Cardiac muscle cell (in vitro differentiated cells and primary cell): ENCODE results near the gene FAM219A. TPM values are rescaled to one million over a fixed set of nuclear protein-coding genes. Genes with fewer than 3 reads are reported as not detected.

Source experiments
- DNase-seq, 2 donors: peaks; one replicate each; pipeline versions ENCODE4 v3.0.0 to v3.0.0-alpha.2; 2010 to 2017; ENCODE audit warnings: low read depth in 1 of 2, low spot score in 1 of 2
- H3K27ac ChIP-seq: fragments of 200-600 bp; sonication (generic); 2 replicates; pipeline ENCODE4 v1.5.1; 2016
- H3K27me3 ChIP-seq: fragments of 200-600 bp; sonication (generic); 2 replicates; pipeline ENCODE4 v1.6.0; 2016; ENCODE audit warnings: control low read depth
- H3K36me3 ChIP-seq: fragments of 200-600 bp; sonication (generic); 2 replicates; pipeline ENCODE4 v1.5.1; 2016; ENCODE audit warnings: control low read depth
- H3K4me1 ChIP-seq: fragments of 200-600 bp; sonication (generic); 2 replicates; pipeline ENCODE4 v1.8.1; 2017; ENCODE audit warnings: low read depth, mild to moderate bottlenecking, mixed run types
- H3K4me3 ChIP-seq: fragments of 200-600 bp; sonication (generic); 2 replicates; pipeline ENCODE4 v1.5.1; 2016; ENCODE audit warnings: mild to moderate bottlenecking
- H3K9me3 ChIP-seq: fragments of 200-600 bp; sonication (generic); 2 replicates; pipeline ENCODE4 v1.5.1; 2017; ENCODE audit warnings: low read depth, mild to moderate bottlenecking, control low read depth
- polyA plus RNA-seq: library from polyadenylated mRNA; unstranded; fragments of >200 nt; fragmentation: Nextera tagmentation; extraction: Ambion mirVana; gene quantifications from 2 replicates; pipeline ENCODE4 v1.2.1, GENCODE V29; 2016
- total RNA-seq: library from RNA; depleted of rRNA; stranded (reverse); fragments of >200 nt; gene quantifications from 2 replicates; pipeline ENCODE4 v1.2.3, GENCODE V29; 2016
- TF ChIP-seq, protein P1 (sequence below): IDR thresholded peaks from 2 replicates; pipeline ENCODE4 v1.5.1; 2012; ENCODE audit warnings: low read depth, mild to moderate bottlenecking, low read length

The FAM219A gene
- total and polyA plus RNA-seq, 2 experiments from 2014 or later, result 15.0 to 16.0 TPM

DNA sequence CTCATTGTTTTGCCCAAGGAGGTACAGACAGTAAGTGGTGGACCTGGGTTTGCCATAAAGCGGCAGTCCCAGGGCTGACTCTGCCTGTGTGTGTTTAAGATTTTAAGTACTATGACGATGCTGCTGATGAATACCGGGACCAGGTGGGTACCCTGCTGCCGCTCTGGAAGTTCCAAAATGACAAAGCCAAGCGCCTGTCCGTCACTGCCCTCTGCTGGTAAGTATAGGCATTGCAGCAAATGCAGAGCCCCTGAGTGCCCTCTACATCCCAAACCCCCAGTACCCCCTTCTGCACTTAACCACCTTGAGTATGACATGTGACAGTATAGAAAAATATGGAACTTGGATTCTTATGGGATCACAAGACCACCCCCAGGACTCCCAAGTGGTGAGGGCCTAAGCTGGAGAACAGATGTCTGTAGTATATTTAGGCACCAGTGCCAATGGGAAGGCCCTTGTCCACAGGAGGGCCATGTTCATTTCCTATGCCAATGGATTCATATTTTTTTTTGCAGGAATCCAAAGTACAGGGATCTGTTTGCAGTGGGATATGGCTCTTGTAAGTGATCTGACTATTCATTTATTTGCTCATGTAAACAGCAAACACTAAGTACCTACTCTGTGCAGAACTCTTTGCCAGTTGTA is 42.4 kb upstream of the FAM219A start:
- TF ChIP-seq, protein P1, sequence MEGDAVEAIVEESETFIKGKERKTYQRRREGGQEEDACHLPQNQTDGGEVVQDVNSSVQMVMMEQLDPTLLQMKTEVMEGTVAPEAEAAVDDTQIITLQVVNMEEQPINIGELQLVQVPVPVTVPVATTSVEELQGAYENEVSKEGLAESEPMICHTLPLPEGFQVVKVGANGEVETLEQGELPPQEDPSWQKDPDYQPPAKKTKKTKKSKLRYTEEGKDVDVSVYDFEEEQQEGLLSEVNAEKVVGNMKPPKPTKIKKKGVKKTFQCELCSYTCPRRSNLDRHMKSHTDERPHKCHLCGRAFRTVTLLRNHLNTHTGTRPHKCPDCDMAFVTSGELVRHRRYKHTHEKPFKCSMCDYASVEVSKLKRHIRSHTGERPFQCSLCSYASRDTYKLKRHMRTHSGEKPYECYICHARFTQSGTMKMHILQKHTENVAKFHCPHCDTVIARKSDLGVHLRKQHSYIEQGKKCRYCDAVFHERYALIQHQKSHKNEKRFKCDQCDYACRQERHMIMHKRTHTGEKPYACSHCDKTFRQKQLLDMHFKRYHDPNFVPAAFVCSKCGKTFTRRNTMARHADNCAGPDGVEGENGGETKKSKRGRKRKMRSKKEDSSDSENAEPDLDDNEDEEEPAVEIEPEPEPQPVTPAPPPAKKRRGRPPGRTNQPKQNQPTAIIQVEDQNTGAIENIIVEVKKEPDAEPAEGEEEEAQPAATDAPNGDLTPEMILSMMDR, result peak; percentile 99
- Histone ChIP-seq H3K4me1 (no peaks in the 10 kb centered on the region), H3K27ac (no peak overlapping the region), H3K36me3 (no peaks in the 10 kb centered on the region), H3K4me3 (no peak overlapping the region), H3K9me3 (no peaks in the 10 kb centered on the region), H3K27me3 (no peaks in the 10 kb centered on the region)
- DNase-seq, result peak; percentile 49 to 57

GRCh38 chr9:34499076-34499475 is 40.7 kb upstream of the FAM219A start:
- H3K4me1 ChIP-seq, result no peaks in the 10 kb centered on the region
- no peaks in the 10 kb centered on the region for H3K36me3 ChIP-seq
- TF ChIP-seq, protein P1, result no peak
- no peak overlapping the region for H3K4me3 ChIP-seq
- H3K9me3 ChIP-seq, result no peaks in the 10 kb centered on the region
- H3K27ac ChIP-seq, result no peak overlapping the region
- H3K27me3 ChIP-seq, result no peaks in the 10 kb centered on the region
- no peak for DNase-seq

DNA sequence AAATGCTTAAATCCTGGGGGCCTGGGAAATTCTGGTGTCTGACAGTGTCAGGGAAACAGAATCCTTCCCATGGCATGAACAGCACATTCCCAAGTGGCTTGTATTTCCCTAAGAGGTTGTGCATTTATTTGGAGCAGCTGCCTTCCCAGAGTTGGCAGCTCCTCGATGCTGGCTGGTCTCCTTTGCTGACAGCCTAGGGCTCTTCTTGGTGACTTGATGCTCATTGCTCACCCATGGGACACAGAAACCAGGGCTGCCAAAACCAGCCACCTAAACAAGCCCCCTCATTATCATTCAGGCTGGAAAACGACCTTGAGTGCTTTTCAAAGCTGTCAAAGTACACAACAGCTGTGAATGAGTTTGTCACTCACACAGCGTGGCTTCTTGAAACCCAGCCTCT is 40.2 kb upstream of the FAM219A start:
- Histone ChIP-seq H3K36me3 (no peaks in the 10 kb centered on the region), H3K9me3 (no peaks in the 10 kb centered on the region), H3K4me1 (no peaks in the 10 kb centered on the region), H3K27me3 (no peaks in the 10 kb centered on the region), H3K4me3 (no peak overlapping the region), H3K27ac (no peak overlapping the region)
- TF ChIP-seq, protein P1, result no peak
- no peak for DNase-seq

GRCh38 chr9:34496149-34496712 is 37.9 kb upstream of the FAM219A start:
- Histone ChIP-seq H3K9me3 (no peaks in the 10 kb centered on the region), H3K36me3 (no peaks in the 10 kb centered on the region), H3K27me3 (no peaks in the 10 kb centered on the region), H3K4me3 (no peak overlapping the region), H3K4me1 (no peaks in the 10 kb centered on the region), H3K27ac (no peak overlapping the region)
- DNase-seq, result peak in 1 of 2 donors; percentile 73
- TF ChIP-seq, protein P1, result no peak

DNA sequence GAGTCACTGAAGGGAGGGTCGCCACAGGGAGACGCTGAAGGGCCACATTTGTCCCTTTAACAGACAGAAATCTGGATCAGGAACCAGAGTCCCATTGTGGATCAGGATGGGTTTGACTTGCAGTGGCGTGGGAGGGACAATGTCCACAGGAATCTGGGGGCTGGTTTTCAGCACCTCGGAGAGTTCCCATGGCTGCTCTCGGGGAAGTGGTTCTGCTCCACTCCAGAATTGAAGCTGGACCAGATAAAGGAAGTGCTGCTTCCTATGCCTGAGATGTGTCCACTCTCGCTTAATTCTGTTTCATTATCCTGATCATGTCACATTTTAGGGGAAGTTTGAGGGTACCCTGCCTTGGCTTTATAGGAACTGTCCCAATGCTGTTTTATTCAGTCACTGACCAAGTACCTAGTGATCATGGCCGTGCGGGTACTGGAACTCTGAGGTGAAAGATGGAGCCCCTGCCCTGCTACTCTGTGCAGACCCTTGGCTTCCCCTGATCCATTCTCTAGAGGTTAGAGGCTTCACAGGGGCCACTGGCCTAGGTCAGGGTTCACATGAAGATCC is 35.7 kb upstream of the FAM219A start:
- DNase-seq, result peak; percentile 72 to 84
- Histone ChIP-seq H3K27ac (no peak overlapping the region), H3K4me1 (no peaks in the 10 kb centered on the region), H3K4me3 (no peak overlapping the region), H3K36me3 (no peaks in the 10 kb centered on the region), H3K9me3 (no peaks in the 10 kb centered on the region), H3K27me3 (no peaks in the 10 kb centered on the region)
- TF ChIP-seq, protein P1, result no peak
